Gastrocnemius medialis (tissue), 4 donors: ENCODE measurements around the gene CAMTA2.

ENCODE experiments used
- POLR2A ChIP-seq, 2 donors: fragments of 450-650 bp; IDR thresholded peaks; one replicate each; pipeline ENCODE4 v1.6.1; 2017; ENCODE audit warnings: antibody characterized with exemption in 2 of 2, mild to moderate bottlenecking in 2 of 2, moderate library complexity in 2 of 2
- TF ChIP-seq, protein P1 (sequence below), 5 experiments: fragments of 450-650 bp in 3 of 5; fragments of 200-600 bp in 2 of 5; sonication (generic) in 2 of 5; IDR thresholded peaks in 4 of 5; conservative IDR thresholded peaks in 1 of 5; 1 replicate in 4 of 5; 2 replicates in 1 of 5; pipeline ENCODE4 v1.5.1; 2016 to 2019; ENCODE audit warnings: antibody characterized with exemption in 5 of 5, mild to moderate bottlenecking in 3 of 5, moderate library complexity in 3 of 5

GRCh38 chr17:4950075-4950745 lies 37.3 kb downstream of the CAMTA2 start:
- peak; percentile 69 to 72 for TF ChIP-seq POLR2A (IDR thresholded peaks at IDR 0.05)
- TF ChIP-seq, protein P1, sequence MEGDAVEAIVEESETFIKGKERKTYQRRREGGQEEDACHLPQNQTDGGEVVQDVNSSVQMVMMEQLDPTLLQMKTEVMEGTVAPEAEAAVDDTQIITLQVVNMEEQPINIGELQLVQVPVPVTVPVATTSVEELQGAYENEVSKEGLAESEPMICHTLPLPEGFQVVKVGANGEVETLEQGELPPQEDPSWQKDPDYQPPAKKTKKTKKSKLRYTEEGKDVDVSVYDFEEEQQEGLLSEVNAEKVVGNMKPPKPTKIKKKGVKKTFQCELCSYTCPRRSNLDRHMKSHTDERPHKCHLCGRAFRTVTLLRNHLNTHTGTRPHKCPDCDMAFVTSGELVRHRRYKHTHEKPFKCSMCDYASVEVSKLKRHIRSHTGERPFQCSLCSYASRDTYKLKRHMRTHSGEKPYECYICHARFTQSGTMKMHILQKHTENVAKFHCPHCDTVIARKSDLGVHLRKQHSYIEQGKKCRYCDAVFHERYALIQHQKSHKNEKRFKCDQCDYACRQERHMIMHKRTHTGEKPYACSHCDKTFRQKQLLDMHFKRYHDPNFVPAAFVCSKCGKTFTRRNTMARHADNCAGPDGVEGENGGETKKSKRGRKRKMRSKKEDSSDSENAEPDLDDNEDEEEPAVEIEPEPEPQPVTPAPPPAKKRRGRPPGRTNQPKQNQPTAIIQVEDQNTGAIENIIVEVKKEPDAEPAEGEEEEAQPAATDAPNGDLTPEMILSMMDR (IDR thresholded peaks at IDR 0.05 in 4 of 5, conservative IDR thresholded peaks at IDR 0.05 in 1 of 5): no peak
